Motor neuron (in vitro differentiated cells): ENCODE measurements around the gene RASGEF1C. TPM values are rescaled to one million over a fixed set of nuclear protein-coding genes. Genes with fewer than 3 reads are reported as not detected.

ENCODE experiments used
- ATAC-seq, 8 experiments: fragments of 200-7000 bp; cut with Tn5 transposase; replicated peaks in 6 of 8; 2 replicates each; pipeline ENCODE4 v1.8.0; 2021; ENCODE audit warnings: mild to moderate bottlenecking in 8 of 8, moderate library complexity in 8 of 8
- H3K27ac ChIP-seq, 2 donors: fragments of 250-450 bp; sonication (Bioruptor Pico); 2 replicates each; pipeline ENCODE4 v1.9.0; 2021; ENCODE audit warnings: antibody characterized with exemption in 2 of 2, mild to moderate bottlenecking in 2 of 2, moderate library complexity in 1 of 2
- H3K4me1 ChIP-seq, 2 donors: fragments of 250-450 bp; sonication (Bioruptor Pico); replicated peaks in 1 of 2; 2 replicates each; pipeline ENCODE4 v1.6.1; 2021; ENCODE audit warnings: antibody characterized with exemption in 2 of 2, mild to moderate bottlenecking in 2 of 2, moderate library complexity in 1 of 2
- H3K4me3 ChIP-seq, 5 donors: fragments of 250-450 bp; sonication (Bioruptor Pico); 2 replicates each; pipeline ENCODE4 v1.9.0; 2021; ENCODE audit warnings: antibody characterized with exemption in 5 of 5, mild to moderate bottlenecking in 5 of 5, moderate library complexity in 4 of 5
- WGBS, 10 experiments: fragments of 450-650 bp; shearing (Covaris generic); methylation state at CpG; one replicate each; pipeline ENCODE4 v1.0.0; 2022; 5-methylcytosine and 5-hydroxymethylcytosine counted together
- in situ Hi-C, 9 experiments: fragments of 400-800 bp; cut with MboI; loops; one replicate each; pipeline ENCODE4 v1.15.0; 2021; ENCODE audit warnings: low sequenced_read_pairs in 9 of 9, low pct_unique_long_range_greater_than_20kb in 2 of 9; ENCODE audit not compliant: unreplicated experiment in 9 of 9
- total RNA-seq, 8 experiments: library from RNA; unstranded; fragments of 300-600 nt; gene quantifications; 2 replicates each; pipeline versions ENCODE4 v1.2.3 to v1.2.4, GENCODE V29; 2022

The RASGEF1C gene
- total RNA-seq, 8 experiments from 2014 or later: 1.2 to 3.3 (median 1.3) TPM; not detected in 3

DNA sequence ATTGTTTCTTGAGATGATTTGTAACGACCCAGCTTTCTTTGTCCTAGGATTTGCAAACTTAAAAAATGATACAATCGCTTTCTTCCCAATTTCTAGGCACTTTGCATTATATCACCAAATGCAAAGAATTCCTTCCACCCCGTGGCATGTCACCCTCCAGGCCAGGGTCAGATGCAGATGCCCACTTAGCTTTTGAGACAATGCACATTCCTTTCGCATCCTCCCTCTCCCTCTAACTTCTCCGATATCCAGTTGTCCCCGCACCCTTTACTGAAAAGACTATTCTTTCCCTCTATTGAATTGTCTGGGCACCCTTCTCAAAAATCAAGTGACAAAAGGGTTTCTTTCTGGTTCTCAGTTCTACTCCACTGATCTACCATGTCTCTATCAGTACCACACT lies 154.8 kb downstream of the RASGEF1C start:
- 37 to 83% (median 67%) methylated on average over 1 to 6 of the region's 6 CpGs for WGBS, 10 experiments
- in situ Hi-C loops: no loop called here
- ATAC-seq: no peak

DNA sequence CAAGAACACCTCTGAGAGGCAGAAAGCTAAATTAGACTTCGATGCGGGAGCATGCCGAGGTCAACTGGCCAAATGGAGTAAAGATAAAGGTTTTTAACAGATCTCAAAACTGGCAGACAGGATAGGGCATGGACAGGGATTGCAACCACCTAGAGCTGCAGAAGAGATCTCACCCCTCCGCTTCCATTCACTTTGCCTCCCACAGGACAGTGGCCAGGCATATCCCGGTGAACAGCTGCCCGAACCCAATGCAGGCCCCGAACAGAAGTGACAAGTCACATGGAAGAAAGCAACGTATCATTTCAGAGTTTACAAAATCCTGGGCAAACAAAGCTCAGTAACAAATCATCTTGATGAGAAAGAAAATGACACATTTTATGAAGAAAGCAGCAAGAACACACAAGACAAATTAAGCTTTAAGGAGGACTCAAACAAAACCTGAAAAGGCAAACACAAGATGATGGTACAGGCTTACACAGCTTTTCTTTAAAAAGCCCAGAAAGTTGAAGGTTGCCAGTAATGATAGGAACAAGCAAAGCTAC lies 155.9 kb downstream of the RASGEF1C start:
- H3K4me1 ChIP-seq: peaks cover 42% of the 10 kb centered on the region in 2 donors
- no peak overlapping the region for H3K4me3 ChIP-seq
- in situ Hi-C loops: no loop called here
- peak overlapping the region in 1 of 2 donors; percentile 40 for H3K27ac ChIP-seq
- peak in 5 of 8 experiments; percentile 62 to 85 (median 69) for ATAC-seq
- 51 to 86% (median 82%) methylated on average over 1 to 8 of the region's 8 CpGs; no CpG with 5 or more reads in 1 of the 10 experiments for WGBS, 10 experiments

More for the DNA sequence above, 154.8 kb downstream of the RASGEF1C start:
- Histone ChIP-seq H3K27ac (no peak overlapping the region), H3K4me3 (no peak overlapping the region), H3K4me1 (peaks cover 41 to 42% of the 10 kb centered on the region in 2 donors)

DNA sequence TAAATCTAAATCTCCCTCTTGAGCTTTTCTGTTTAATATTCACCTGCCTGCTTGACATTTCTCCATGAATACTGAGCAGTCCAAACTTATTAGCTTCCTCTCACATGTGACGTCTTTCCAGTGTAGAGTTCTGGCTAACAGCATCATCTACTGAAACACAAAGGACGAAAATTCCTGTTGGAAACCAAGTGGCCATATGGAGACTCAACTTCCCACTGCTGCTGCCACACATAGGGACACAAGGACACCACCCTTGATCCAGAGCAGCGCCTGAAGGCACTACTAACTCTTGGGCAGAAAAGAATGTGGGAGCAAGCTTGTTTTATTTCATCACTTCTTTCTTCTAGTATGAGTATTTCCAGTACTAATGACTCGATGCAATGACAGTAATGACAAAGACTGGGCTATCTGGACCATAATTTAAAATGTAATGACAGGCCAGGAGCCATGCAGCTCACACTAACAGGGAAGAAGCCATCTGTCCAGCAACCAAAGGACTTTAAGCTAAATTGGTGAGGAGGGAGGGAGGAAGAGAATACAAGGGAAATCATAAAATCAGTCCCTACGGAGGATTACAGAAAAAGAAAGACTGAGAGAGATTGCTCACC lies 156.7 kb downstream of the RASGEF1C start:
- ATAC-seq: peak in 5 of 8 experiments; percentile 28 to 84 (median 58)
- Histone ChIP-seq H3K27ac (peak overlapping the region in 1 of 2 donors; percentile 40), H3K4me1 (peaks cover 42% of the 10 kb centered on the region in 2 donors), H3K4me3 (no peak overlapping the region)
- WGBS, 10 experiments: 52 to 100% (median 87%) methylated on average over 1 to 5 of the region's 5 CpGs
- in situ Hi-C loops: no loop called here

Other genes with a start within 250 kb of the RASGEF1C start
- 10 to 100 TPM; 28.4 to 69.9 (median 49.5) TPM for gene RNF130, start 137.5 kb downstream of the RASGEF1C start, total RNA-seq
- 10 to 100 TPM; 11.3 to 31.3 (median 23.6) TPM for gene MAPK9, start 82.9 kb upstream of the RASGEF1C start, total RNA-seq
- gene GFPT2, start 144.1 kb upstream of the RASGEF1C start, total RNA-seq: 100 to 1,000 TPM in 1 of 8 experiments, 10 to 100 TPM in 2, 1 to 10 TPM in 5; 3.8 to 140 (median 9.5) TPM